Right renal cortex interstitium (tissue), 3 donors: Measurements from ENCODE around the gene EPS8. TPM values are rescaled to one million over a fixed set of nuclear protein-coding genes. Genes with fewer than 3 reads are reported as not detected.
"Not testable (repeated sequence)": the region's sequence is repeated elsewhere in the genome, so short reads cannot be mapped to it uniquely, and the experiment has no call there.

Experiments used
- DNase-seq, 3 donors: peaks; one replicate each; pipeline ENCODE4 v3.0.0-alpha.2; 2013; ENCODE audit warnings: low read depth in 3 of 3, low spot score in 2 of 3
- polyA plus RNA-seq, 3 donors: library from polyadenylated mRNA; unstranded; fragments of 120-200 nt; gene quantifications; one replicate each; pipeline ENCODE4 v1.2.1, GENCODE V29; 2013; ENCODE audit not compliant: insufficient read length in 3 of 3

Gene EPS8
- polyA plus RNA-seq, 3 donors = 62.4 to 62.7 (median 62.6) TPM

DNA sequence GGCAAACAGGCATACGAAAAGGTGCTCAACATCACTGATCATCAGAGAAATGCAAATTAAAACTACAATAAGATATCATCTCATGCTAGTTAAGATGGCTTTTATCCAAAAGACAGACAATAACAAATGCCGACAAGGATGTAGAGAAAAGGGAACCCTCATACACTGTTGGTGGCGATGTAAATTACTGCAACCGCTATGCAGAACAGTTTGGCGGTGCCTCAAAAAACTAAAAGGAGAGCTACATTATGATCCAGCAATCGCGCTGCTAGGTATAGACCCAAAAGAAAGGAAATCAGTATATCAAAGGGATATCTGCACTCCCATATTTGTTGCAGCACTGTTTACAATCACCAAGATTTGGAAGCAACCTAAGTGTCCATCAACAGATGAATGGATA lies 27.0 kb downstream of the EPS8 start:
- DNase-seq = not testable (repeated sequence)

DNA sequence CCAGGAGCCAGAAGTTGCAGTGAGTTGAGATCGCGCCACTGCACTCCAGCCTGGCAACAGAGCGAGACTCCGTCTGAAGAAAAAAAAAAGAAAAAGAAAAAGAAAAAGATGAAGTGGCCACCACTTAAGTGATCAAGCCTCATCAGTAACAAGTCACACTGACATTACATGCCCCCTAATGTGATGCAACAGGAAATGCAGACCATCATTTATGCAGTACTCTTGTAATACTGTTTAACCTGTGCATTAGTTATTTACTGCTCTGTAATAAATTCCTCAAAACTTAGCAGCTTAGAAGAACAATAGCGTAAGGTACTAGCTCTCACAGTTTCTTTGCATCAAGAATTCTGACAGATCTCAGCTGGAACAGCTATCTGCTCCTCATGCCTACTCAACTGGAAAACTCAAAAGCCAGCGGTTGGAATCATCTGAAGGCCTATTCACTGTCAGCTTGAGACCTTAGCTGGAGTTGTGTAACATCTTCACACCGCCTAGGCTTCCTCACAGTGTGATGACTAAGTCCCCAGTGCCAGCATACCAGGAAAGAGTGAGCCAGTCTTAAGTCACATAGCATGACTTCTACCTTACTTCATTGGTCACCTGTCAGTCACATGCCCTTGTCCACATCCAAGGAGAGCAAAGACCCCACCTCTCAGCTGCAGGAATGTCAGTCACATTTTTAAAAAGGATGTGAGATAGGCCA lies 31.5 kb downstream of the EPS8 start:
- no peak for DNase-seq

DNA sequence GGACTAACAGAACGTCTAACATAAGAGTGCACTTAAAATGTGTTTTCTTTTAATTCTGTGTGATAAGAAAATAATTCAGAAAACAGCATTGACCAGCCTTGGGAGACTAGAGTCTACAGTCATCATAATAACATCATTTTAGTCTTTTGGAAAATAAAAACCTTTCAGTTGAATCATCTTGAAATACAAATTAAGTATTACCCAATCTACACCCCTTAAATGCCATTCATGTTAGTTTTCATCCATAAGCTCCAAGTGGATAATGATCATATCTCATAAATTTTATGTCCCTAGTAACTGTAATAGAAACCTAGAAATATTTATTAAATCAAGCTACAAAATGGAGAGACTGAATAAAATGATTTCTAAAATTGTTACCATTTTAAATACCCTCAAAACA lies 32.4 kb downstream of the EPS8 start:
- no peak for DNase-seq

DNA sequence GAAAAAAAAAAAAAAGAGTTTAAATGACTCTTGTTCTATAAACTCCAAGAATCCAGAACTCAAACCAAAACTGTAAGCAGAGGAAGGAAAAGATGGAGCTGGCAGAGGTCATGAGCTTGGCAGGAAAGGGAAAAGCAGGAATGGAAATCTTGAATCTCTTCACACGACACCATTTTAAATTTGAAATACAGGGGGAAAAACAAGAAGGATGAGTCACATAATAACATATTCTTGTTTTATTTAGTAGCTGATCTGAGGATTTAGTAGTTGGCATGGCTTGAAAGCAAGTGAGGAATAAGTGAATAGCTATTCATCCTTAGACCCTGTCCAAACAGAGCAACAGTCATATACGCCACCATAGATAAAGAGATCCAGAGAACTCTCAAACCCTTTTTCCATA lies 35.0 kb downstream of the EPS8 start:
- no peak for DNase-seq

DNA sequence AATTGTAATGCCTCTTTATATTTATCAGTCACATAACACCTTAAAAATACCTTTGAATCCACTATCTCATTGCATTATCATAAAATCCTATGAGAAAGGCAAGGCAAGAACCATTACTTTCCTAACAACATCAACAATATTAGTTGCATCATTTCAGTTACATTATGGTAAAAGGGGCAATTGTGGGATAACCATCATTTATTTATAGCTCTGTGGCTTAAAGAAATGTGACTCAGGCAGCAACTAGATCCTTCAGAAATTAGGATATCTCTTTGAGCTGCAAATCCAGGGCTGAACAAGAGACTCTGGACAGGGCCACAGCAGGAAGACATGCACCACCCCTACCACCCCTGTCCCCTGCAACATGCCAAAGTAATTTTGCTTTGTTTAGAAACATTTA lies 36.4 kb downstream of the EPS8 start:
- DNase-seq = no peak

DNA sequence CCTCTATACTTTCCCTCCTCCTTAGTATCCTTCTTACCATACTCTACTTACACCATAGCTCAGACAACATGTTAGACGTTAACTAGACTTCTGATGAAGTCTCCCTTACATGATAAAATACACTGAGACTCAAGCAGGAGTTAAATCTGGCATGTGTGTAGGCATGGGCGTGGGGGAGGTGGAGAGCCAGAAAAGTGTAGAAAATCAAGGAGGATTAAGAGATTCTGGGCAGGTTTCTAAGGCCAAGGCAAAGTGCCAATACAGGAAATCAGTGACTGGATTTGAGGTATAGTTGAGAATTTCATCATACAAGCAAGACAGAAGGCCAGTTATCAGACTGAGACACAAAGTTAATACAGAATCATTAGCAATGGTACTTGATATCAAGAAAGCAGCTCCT lies 37.4 kb downstream of the EPS8 start:
- DNase-seq = no peak

DNA sequence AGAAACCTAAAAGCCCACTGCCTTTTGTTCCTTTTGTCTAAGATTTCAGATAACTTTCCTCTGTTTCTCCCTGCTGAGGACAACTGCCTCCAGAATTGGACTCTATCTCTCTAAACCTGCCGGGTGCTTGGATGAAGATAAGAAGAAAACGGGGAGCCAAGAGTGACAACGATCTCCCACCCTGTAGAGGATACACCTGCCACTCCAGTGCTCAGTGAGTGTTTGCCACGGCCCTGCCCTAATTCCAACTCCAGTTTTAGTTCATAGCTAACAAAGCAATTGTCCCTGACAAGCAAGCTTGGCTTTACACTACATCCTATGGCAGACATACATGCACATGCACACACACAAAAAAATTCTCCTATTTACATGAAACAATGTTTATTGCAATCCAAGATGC lies 39.3 kb downstream of the EPS8 start:
- DNase-seq = no peak

DNA sequence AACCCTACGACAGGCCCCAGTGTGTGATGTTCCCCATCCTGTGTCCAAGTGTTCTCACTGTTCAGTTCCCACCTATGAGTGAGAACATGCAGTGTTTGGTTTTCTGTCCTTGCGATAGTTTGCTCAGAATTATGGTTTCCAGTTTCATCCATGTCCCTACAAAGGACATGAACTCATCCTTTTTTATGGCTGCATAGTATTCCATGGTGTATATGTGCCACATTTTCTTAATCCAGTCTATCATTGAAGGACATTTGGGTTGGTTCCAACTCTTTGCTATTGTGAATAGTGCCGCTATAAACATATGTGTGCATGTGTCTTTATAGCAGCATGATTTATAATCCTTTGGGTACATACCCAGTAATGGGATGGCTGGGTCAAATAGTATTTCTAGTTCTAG lies 47.3 kb downstream of the EPS8 start:
- DNase-seq = not testable (repeated sequence)

DNA sequence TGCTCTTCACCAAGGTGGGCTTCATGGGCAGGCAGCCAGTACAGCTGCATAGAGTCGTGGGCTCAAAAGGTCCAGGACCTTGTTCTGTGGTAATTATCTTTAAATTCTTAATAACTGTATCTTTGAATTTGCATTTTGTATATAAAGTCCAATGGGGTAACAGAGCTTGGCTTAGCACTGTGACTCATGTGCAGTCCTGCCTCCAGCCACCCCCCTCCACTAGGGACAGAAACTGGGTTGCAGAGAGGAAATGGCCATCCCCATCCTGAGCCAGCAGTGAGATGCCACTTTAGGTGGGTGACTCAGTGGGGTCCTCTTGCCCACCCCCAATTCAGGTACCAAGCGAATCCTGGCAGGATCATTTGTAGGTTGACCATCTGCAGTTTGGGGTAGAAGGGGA lies 48.1 kb downstream of the EPS8 start:
- no peak for DNase-seq

DNA sequence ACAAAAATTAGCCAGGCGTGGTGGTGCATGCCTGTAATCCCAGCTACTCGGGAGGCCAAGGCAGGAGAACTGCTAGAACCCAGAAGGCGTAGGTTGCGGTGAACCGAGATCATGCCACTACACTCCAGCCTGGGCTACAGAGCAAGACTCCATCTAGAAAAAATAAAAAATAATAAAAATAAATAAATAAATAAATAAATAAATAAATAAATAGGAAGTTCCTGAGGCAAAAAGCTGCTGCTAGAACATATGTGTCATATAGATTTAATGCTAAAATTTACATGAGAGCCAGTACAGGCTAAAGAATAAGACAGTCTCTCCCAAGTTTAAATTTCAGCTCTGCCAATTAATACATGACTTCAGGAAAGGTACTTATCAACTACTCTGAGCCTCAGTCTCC lies 48.8 kb downstream of the EPS8 start:
- DNase-seq = not testable (repeated sequence)

DNA sequence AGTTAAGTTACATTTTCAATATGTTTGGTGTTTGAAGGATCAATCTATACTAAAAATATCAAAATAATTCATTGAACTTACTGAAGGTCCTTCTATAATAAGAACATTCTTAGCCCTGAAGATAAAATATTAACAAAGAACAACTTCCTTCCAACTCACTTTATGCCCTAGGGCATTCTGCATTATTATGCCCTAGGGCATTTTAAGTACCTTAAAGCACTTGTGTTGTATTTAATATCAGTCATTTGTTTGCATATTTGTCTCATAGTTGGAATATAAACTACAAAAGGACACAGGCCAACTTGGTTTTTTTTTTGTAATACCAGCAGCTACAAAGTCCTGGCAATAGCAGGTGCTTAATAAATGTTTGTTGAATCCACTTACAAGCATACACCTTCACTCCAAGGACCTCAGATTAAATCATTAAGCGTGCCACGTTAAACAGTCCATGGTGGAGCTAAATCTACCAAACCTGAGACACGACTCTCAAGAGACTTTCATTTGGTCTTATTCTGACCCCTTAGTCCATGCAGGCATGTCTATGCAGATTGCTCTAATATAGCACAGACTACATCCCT lies 50.7 kb downstream of the EPS8 start:
- DNase-seq = no peak

DNA sequence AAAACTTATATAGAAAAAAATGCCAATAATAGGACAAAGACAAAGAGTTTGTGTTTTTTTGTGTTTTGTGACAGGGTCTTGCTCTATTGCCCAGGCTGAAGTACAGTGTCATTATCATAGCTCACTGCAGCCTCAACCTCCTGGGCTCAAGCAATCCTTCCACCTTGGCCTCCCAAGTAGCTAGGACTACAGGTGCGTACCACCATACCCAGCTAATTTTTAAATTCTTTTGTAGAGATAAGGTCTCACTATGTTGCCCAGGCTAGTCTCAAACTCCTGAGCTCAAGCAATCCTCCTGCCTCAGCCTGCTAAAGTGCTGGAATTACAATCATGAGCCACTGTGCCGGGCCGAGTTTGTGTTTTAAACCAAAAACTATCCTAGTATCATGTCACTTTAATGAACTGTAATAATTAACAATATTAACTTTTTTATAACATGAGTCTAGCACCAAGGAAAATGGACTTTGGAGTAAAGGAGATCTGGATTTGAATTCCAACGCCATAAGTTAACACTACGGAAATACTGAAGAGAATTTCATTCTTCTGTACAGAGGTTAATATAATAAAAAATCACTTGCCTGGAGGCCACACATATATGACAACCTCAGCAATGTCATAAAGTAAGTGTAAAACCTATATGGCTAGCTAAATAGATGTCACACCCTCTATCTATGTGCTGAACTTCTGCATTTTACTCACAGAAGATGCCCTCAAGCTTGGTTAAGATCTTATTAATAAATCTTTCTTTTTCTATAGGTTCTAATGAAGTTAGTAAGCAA lies 53.2 kb downstream of the EPS8 start:
- DNase-seq = no peak

DNA sequence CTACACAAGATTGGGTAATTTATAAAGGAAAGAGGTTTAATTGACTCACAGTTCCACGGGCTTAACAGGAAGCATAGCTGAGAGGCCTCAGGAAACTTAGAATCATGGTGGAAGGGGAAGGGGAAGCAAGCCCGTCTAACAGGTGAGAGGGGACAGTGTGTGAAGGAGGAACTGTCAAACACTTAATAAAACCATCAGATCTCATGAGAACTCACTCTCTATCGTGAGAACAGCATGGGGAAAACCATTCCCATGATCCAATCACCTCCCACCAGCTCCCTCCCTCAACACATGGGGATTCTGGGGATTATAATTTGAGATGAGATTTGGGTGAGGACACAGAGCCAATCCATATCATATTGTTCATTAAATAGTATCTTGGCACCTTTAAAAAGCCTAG lies 56.1 kb downstream of the EPS8 start:
- DNase-seq = no peak

DNA sequence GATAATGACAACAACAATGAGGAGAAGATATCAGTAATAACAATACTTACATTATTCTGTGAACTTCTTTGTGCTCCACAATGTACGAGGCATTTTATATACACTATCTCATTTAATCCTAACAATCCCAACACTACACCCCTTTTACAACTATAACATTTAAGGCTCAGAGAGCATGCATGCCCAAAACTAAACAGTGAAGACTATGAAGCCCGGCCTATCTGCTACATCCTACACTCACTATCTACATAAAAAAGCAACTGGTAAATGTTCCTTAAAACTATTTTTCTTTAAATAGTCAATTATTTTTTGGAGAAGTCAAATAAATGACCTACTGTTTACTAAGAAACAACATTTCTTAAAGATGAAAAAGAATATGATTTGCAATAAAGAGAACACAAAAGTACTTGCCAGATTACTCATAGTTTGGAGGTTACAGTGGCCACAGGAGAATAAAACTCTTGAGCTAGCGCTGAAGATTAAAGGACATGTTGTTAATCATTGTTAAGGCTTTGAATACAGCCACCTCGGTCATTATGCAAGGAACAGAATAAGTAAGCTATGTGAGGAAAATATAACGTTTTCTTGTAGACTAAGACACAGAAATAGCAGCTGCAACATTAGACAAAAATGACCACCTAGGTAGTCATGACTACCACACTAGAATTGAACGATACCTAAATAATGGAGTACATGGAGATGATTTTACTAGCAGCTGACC lies 56.7 kb downstream of the EPS8 start:
- DNase-seq = peak in 1 of 3 donors; percentile 18

DNA sequence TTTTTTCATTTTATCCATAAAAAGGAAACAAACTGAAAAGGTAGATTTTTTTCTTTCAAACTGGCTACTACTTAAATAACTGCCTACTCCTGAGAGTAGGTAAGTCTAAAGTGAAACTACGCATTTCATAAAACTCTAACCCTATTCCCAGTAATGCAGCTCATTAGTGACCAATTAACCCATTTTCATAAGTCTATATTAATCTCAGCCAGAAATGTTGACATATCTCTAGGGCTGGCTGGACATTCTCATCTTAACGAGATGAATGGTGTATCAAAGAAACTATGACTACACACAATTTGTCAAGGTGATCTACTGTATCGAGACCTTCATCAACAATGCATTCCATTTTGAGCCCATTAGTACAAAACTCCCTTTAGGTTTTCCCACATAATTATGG lies 57.2 kb downstream of the EPS8 start:
- DNase-seq = no peak

DNA sequence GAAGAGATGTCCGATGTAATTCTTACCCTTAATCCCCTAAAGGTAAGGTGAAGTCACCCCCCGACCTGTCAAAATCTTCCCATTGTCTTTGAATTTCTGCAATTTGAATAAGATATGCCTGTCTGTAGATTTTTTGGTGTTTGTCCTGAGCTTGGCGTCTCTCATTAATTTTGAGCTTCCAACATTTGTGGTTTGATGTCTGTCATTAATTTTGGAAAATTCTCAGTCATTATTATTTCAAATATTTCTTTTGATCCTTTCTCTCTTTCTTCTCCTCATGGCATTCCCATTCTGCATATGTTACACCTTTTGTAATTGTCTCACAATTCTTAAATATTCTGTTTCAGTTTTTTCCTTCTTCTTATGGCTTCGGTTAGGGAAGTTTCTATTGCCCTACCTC lies 60.1 kb downstream of the EPS8 start:
- DNase-seq = no peak

DNA sequence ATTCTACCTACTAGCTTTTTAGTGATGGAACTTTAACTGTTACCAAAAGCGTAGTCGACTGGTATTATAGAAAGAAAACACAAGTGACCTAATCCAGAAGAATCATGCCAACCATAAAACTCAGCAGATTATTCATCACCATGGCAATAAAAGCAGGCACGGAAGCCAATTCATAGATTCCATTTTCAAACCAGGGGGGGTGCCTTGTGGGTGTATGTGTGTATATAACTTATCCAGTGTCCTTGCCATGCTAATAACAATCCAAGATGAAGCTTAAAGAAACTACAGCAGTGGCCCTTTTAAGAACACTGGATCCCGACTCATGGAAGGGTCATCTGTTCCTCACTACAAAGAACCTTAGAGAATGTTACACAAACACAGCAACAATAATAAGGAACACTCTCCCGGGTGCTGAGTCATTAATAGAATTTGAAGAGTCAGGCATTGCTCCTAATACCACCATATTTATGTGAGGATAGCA lies 61.0 kb downstream of the EPS8 start:
- no peak for DNase-seq

DNA sequence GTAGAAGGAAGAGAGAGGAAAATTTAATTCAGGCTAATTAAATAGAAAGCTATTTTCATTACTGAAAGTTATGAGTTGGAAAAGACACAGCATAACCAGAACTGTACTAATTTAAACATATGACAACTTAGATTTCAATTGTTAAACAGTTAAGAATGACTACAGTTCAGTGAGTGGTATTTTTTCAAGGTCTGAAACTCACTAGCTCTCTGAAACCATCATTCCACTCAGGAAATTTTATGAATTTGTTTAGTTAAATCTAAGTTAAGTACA lies 62.4 kb downstream of the EPS8 start:
- DNase-seq = no peak

DNA sequence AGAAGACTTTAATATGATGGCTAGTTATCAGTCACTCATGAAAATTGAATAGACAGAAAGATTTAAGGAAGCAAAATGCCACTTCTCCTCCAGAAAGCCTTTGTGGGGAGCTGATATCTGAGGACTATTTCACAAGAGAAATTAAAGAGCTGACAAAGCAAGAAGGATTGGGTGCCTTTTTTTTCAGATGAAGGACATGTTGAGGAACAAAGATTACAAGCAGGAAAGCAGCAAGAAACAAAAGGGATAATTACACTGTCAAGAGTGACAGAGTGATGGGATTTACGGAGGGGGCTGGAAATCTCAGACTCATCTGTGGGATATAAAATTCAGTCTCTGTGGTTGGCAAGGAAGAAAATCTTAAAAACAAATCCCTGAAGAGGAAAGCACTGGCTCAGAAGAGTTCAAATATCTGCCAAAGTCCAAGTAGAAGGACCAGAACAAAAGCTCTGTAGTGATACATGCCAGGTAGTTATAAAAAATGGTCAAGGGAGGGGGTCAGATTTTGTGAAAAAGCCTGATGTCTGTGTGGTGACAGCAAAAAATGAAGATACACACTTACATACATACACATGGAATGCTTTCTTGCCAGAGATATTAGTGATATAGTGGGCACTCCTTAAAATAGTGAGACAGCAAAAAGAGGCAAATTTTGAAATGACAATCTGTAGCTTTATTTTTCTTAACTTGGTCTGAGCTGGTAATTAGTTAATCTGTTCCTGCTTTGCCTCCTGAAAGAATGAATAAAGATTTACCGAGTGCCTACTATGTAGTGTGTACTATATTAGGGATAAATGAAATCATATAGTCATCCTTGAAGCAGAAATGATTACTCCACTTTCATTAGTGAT lies 62.9 kb downstream of the EPS8 start:
- no peak for DNase-seq

DNA sequence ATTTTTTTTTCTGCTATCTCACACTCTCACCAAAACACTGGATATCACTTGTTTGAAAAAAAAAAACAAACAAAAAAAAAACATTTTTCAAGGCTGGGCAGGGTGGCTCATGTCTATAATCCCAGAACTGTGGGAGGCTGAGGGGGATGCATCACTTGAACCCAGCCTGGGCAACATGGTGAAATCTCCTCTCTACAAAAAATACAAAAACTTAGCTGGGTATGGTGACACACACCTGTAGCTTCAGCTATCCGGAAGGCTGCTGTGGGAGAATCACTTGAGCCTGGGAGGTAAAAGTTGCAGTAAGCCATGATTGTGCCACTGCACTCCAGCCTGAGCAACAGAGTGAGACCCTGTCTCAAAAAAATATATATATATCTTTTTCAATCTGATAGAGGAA lies 66.2 kb downstream of the EPS8 start:
- no peak for DNase-seq
